ENCODE results near the gene FBXO21. TPM values are rescaled to one million over a fixed set of nuclear protein-coding genes. Genes with fewer than 3 reads are reported as not detected.

Gene FBXO21
- total RNA-seq, 3 donors from 2014 or later (not counting 1 experiment from before 2014, with no cell fraction given) = 39.8 to 48.8 (median 39.9) TPM

- peak overlapping the region; percentile 90 for H3K4me3 Mint-ChIP-seq
- peaks cover 0 to 5% of the 10 kb centered on the region in 2 donors for H3K27me3 Mint-ChIP-seq (ENCODE audit: low read depth in 2 of 2)
- ATAC-seq (peak; percentile 50 to 60 (median 60)), DNase-seq (peak; percentile 31 to 49)
- H3K36me3 ChIP-seq (ENCODE audit: control insufficient read depth, insufficient read depth, low read length) = no peaks in the 10 kb centered on the region
- H3K4me1 ChIP-seq (ENCODE audit: control insufficient read depth, insufficient read depth, low read length) = peaks cover 19% of the 10 kb centered on the region
- H3K4me1 Mint-ChIP-seq = peaks cover 17 to 29% of the 10 kb centered on the region in 2 donors
- H3K36me3 Mint-ChIP-seq = no peaks in the 10 kb centered on the region
- TF ChIP-seq CTCF (IDR thresholded peaks at IDR 0.05) = no peak
- peak overlapping the region in 1 of 2 donors; percentile 42 for H3K27ac Mint-ChIP-seq
- no peaks in the 10 kb centered on the region for H3K9me3 Mint-ChIP-seq
- no peaks in the 10 kb centered on the region for H3K9me3 ChIP-seq (ENCODE audit: control insufficient read depth, insufficient read depth, low read length)
- H3K4me3 ChIP-seq (ENCODE audit: low read length) = peak overlapping the region; percentile 62
- intact Hi-C loops (cut with micrococcal nuclease) = no loop called here
- 2% methylated on average over 85 of the region's 85 CpGs for WGBS (ENCODE audit: insufficient coverage)
- H3K27ac ChIP-seq (ENCODE audit: low read length) = no peak overlapping the region
- peaks cover 7% of the 10 kb centered on the region for H3K27me3 ChIP-seq (ENCODE audit: control insufficient read depth, insufficient read depth, low read length)
Measured at GRCh38 chr12:117098361-117099217, 91.7 kb downstream of the FBXO21 start.

DNA sequence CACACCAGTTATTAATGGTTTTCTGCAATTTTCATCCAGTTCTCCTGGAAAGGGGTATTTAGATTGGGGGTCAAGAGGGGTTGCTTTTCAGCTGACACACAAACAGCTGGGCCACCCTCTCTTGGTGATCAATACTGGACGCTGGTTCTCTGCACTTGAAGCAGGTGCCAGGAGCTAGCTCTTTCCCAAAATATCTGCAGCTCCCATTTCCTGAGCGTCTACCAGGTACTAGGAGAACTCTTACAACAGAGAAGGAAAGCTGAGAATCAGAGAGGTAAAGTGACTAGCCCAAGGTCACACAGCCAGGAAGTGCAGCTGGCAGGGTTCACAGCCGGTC is 92.3 kb downstream of the FBXO21 start:
- Mint-ChIP-seq H3K9me3 (no peaks in the 10 kb centered on the region), H3K4me1 (peaks cover 23 to 35% of the 10 kb centered on the region in 2 donors), H3K27ac (peak overlapping the region in 1 of 2 donors; percentile 42), H3K27me3 (ENCODE audit: low read depth in 2 of 2) (peaks cover 0 to 5% of the 10 kb centered on the region in 2 donors), H3K4me3 (peak overlapping the region; percentile 90), H3K36me3 (no peaks in the 10 kb centered on the region)
- intact Hi-C loops (cut with micrococcal nuclease) = no loop called here
- no peak for TF ChIP-seq CTCF (IDR thresholded peaks at IDR 0.05)
- Histone ChIP-seq H3K36me3 (ENCODE audit: control insufficient read depth, insufficient read depth, low read length) (no peaks in the 10 kb centered on the region), H3K4me1 (ENCODE audit: control insufficient read depth, insufficient read depth, low read length) (peaks cover 19% of the 10 kb centered on the region), H3K27ac (ENCODE audit: low read length) (no peak overlapping the region), H3K9me3 (ENCODE audit: control insufficient read depth, insufficient read depth, low read length) (no peaks in the 10 kb centered on the region), H3K27me3 (ENCODE audit: control insufficient read depth, insufficient read depth, low read length) (peaks cover 7% of the 10 kb centered on the region), H3K4me3 (ENCODE audit: low read length) (peak overlapping the region; percentile 62)
- DNase-seq = no peak
- 57% methylated on average over 3 of the region's 3 CpGs for WGBS (ENCODE audit: insufficient coverage)
- no peak for ATAC-seq

- 82% methylated on average over 8 of the region's 8 CpGs for WGBS (ENCODE audit: insufficient coverage)
- Histone ChIP-seq H3K9me3 (ENCODE audit: control insufficient read depth, insufficient read depth, low read length) (no peaks in the 10 kb centered on the region), H3K27ac (ENCODE audit: low read length) (no peak overlapping the region), H3K4me3 (ENCODE audit: low read length) (no peak overlapping the region), H3K4me1 (ENCODE audit: control insufficient read depth, insufficient read depth, low read length) (peaks cover 19% of the 10 kb centered on the region), H3K27me3 (ENCODE audit: control insufficient read depth, insufficient read depth, low read length) (peaks cover 7% of the 10 kb centered on the region), H3K36me3 (ENCODE audit: control insufficient read depth, insufficient read depth, low read length) (no peaks in the 10 kb centered on the region)
- Mint-ChIP-seq H3K27ac (peak overlapping the region in 1 of 2 donors; percentile 27), H3K27me3 (ENCODE audit: low read depth in 2 of 2) (peaks cover 0 to 5% of the 10 kb centered on the region in 2 donors), H3K9me3 (no peaks in the 10 kb centered on the region), H3K36me3 (no peaks in the 10 kb centered on the region), H3K4me1 (peaks cover 23 to 36% of the 10 kb centered on the region in 2 donors), H3K4me3 (peak overlapping the region; percentile 62)
- intact Hi-C loops (cut with micrococcal nuclease) = no loop called here
- no peak for DNase-seq
- TF ChIP-seq CTCF (IDR thresholded peaks at IDR 0.05) = no peak
- no peak for ATAC-seq
Measured at GRCh38 chr12:117097159-117097558, 93.1 kb downstream of the FBXO21 start.

All from natural killer cell (primary cell).